GM18505 (cell line): ENCODE measurements around the gene RCOR3.

Source experiments
- ATAC-seq: cut with Tn5 transposase; IDR thresholded peaks from one replicate; pipeline ENCODE4 v1.9.1; 2021; ENCODE audit not compliant: unreplicated experiment
- POLR2A ChIP-seq: IDR thresholded peaks from 4 replicates; pipeline ENCODE4 v1.6.1; 2011; ENCODE audit warnings: borderline replicate concordance; ENCODE audit not compliant: insufficient read depth, insufficient read length; ENCODE audit errors: extremely low read depth

The RCOR3 gene

GRCh38 chr1:211352465-211352864, 93.3 kb downstream of the RCOR3 start:
- TF ChIP-seq POLR2A = no peak
- no peak for ATAC-seq

GRCh38 chr1:211352985-211353515, 93.9 kb downstream of the RCOR3 start:
- ATAC-seq = peak; percentile 63
- no peak for TF ChIP-seq POLR2A

- no peak for ATAC-seq
- TF ChIP-seq POLR2A = no peak
Measured at GRCh38 chr1:211353562-211354212, 94.5 kb downstream of the RCOR3 start.

GRCh38 chr1:211355873-211356272, 96.7 kb downstream of the RCOR3 start:
- TF ChIP-seq POLR2A = no peak
- ATAC-seq = no peak

DNA sequence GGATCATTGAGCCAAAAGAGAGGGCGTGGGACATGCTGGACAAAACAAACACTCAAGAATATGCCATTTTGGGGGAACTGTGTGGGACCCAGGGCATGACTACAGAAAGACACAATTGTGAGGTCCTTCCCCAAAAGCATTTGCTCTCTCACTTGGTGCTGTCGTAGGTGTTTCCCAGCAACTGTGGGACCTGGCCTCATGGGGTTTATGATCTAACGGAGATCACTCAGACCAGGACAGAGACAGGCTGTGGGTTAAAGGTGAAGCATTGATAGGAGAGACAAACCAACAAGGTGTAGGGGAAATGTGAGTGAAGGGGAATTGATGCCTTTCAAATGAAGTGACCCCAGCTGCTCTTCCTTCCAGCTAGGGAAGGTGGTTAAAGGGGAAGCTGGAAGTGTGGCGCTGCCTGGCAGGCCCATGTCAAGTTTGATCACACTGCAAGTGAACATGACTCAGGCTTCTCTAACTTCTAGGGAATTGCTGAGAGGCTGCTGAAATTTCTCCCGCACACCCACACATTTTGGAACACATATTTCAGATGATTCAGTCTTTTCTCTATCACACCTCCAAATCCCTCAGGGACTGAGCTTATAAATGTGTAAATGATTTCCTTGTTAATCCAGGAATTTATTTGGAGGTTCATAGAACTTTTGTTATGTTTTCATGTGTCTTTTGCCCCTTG, 97.7 kb downstream of the RCOR3 start:
- ATAC-seq = no peak
- TF ChIP-seq POLR2A = no peak

DNA sequence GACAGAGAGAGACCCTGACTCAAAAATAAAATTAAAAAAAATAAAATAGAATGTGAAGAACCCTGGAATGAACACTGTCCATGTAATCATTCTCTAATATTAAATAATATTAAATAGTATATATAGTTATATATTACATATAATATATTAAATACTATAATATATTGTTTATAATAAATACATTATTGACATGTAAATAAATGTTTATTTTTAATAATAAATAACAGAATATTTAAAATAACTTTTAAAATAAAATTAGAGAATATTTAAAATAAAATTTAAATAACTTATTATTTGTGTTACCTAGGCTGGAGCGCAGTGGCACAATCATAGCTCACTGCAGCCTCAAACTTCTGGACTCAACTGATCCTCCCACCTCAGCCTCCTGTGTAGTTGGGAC, 99.5 kb downstream of the RCOR3 start:
- no peak for TF ChIP-seq POLR2A
- no peak for ATAC-seq

GRCh38 chr1:211359876-211360275, 100.7 kb downstream of the RCOR3 start:
- ATAC-seq = no peak

GRCh38 chr1:211361202-211361601, 102.0 kb downstream of the RCOR3 start:
- TF ChIP-seq POLR2A = no peak
- ATAC-seq = no peak

More at GRCh38 chr1:211359876-211360275, 100.7 kb downstream of the RCOR3 start:
- no peak for TF ChIP-seq POLR2A
